ENCODE data around the gene ZNF221. TPM values are rescaled to one million over a fixed set of nuclear protein-coding genes. Genes with fewer than 3 reads are reported as not detected.
"Not testable (repeated sequence)": the region's sequence is repeated elsewhere in the genome, so short reads cannot be mapped to it uniquely, and the experiment has no call there.

The ZNF221 gene
- total RNA-seq, 1 donor from 2014 or later = 6.1 TPM

GRCh38 chr19:43941209-43941608 lies 9.8 kb upstream of the ZNF221 start:
- no peak for TF ChIP-seq CTCF (IDR thresholded peaks at IDR 0.05; ENCODE audit: insufficient read depth, low read length, severe bottlenecking)
- H3K4me3 ChIP-seq (ENCODE audit: low read depth, low read length) = no peak overlapping the region
- FAIRE-seq = no peak
- DNase-seq (ENCODE audit: low read depth) = no peak
- H3K36me3 ChIP-seq (ENCODE audit: control insufficient read depth, insufficient read depth, low read length) = no peaks in the 10 kb centered on the region
- H3K27me3 ChIP-seq (ENCODE audit: control insufficient read depth, insufficient read depth, low read length) = no peaks in the 10 kb centered on the region

GRCh38 chr19:43947412-43947811 lies 3.6 kb upstream of the ZNF221 start:
- not testable (repeated sequence) for H3K36me3 ChIP-seq (ENCODE audit: control insufficient read depth, insufficient read depth, low read length); DNase-seq (ENCODE audit: low read depth); H3K4me3 ChIP-seq (ENCODE audit: low read depth, low read length); FAIRE-seq; H3K27me3 ChIP-seq (ENCODE audit: control insufficient read depth, insufficient read depth, low read length)

GRCh38 chr19:43949803-43950202 lies 1.2 kb upstream of the ZNF221 start:
- H3K27me3 ChIP-seq (ENCODE audit: control insufficient read depth, insufficient read depth, low read length) = not testable (repeated sequence)

GRCh38 chr19:43956827-43957226 lies 5.8 kb downstream of the ZNF221 start:
- no peaks in the 10 kb centered on the region for H3K27me3 ChIP-seq (ENCODE audit: control insufficient read depth, insufficient read depth, low read length)
- TF ChIP-seq CTCF (IDR thresholded peaks at IDR 0.05; ENCODE audit: insufficient read depth, low read length, severe bottlenecking) = no peak
- H3K4me3 ChIP-seq (ENCODE audit: low read depth, low read length) = no peak overlapping the region
- no peaks in the 10 kb centered on the region for H3K36me3 ChIP-seq (ENCODE audit: control insufficient read depth, insufficient read depth, low read length)
- no peak for FAIRE-seq
- no peak for DNase-seq (ENCODE audit: low read depth)

More at GRCh38 chr19:43949803-43950202, 1.2 kb upstream of the ZNF221 start:
- DNase-seq (ENCODE audit: low read depth); H3K36me3 ChIP-seq (ENCODE audit: control insufficient read depth, insufficient read depth, low read length); H3K4me3 ChIP-seq (ENCODE audit: low read depth, low read length); FAIRE-seq: not testable (repeated sequence)

GRCh38 chr19:43957891-43958290 lies 6.9 kb downstream of the ZNF221 start:
- no peaks in the 10 kb centered on the region for H3K27me3 ChIP-seq (ENCODE audit: control insufficient read depth, insufficient read depth, low read length)
- no peaks in the 10 kb centered on the region for H3K36me3 ChIP-seq (ENCODE audit: control insufficient read depth, insufficient read depth, low read length)
- no peak for TF ChIP-seq CTCF (IDR thresholded peaks at IDR 0.05; ENCODE audit: insufficient read depth, low read length, severe bottlenecking)
- DNase-seq (ENCODE audit: low read depth) = no peak
- no peak for FAIRE-seq
- no peak overlapping the region for H3K4me3 ChIP-seq (ENCODE audit: low read depth, low read length)

- no peak for FAIRE-seq
These were observed 9.4 kb downstream of the ZNF221 start for GRCh38 chr19:43960411-43960810.

More at GRCh38 chr19:43960411-43960810, 9.4 kb downstream of the ZNF221 start:
- DNase-seq (ENCODE audit: low read depth) = no peak
- no peaks in the 10 kb centered on the region for H3K27me3 ChIP-seq (ENCODE audit: control insufficient read depth, insufficient read depth, low read length)
- TF ChIP-seq CTCF (IDR thresholded peaks at IDR 0.05; ENCODE audit: insufficient read depth, low read length, severe bottlenecking) = no peak
- no peaks in the 10 kb centered on the region for H3K36me3 ChIP-seq (ENCODE audit: control insufficient read depth, insufficient read depth, low read length)
- no peak overlapping the region for H3K4me3 ChIP-seq (ENCODE audit: low read depth, low read length)
